HEK293 (cell line): Measurements from ENCODE around the gene PEX10.

Experiments used
- CTCF ChIA-PET: fragments of 350-600 bp; formaldehyde crosslinking; extraction: SDS; loops from one replicate; lab custom pipeline; 2021; ENCODE audit warnings: antibody characterized with exemption; lab: Yijun Ruan, JAX
- POLR2A ChIA-PET: fragments of 300-600 bp; formaldehyde crosslinking; extraction: SDS; loops from one replicate; lab custom pipeline; 2020; ENCODE audit warnings: antibody characterized with exemption, inconsistent platforms; lab: Yijun Ruan, JAX
- H3K27ac ChIP-seq: fragments of 200-500 bp; sonication (Bioruptor generic); 2 replicates; pipeline ENCODE4 v1.5.1; 2014; ENCODE audit warnings: low read depth, low read length, control low read depth, inconsistent platforms; ENCODE audit errors: extremely low read depth
- H3K36me3 ChIP-seq, 2 experiments: fragments of 200-500 bp in 1 of 2; sonication (Bioruptor generic) in 1 of 2; 1 replicate in 1 of 2; 2 replicates in 1 of 2; pipeline ENCODE4 v1.5.1; 2014 to 2017; ENCODE audit warnings: inconsistent platforms in 2 of 2, low read length in 2 of 2; ENCODE audit not compliant: control insufficient read depth in 2 of 2, insufficient read depth in 1 of 2
- H3K4me1 ChIP-seq: fragments of 200-500 bp; sonication (Bioruptor generic); 2 replicates; pipeline ENCODE4 v1.5.1; 2014; ENCODE audit warnings: mild to moderate bottlenecking, low read length, inconsistent platforms; ENCODE audit not compliant: control insufficient read depth, insufficient read depth
- H3K4me3 ChIP-seq: 2 replicates; pipeline ENCODE4 v1.5.1; 2011; ENCODE audit warnings: low read depth, mild to moderate bottlenecking, control low read depth, low read length, moderate library complexity
- H3K9me3 ChIP-seq: fragments of 200-500 bp; sonication (Bioruptor generic); 2 replicates; pipeline ENCODE4 v1.5.1; 2014; ENCODE audit warnings: low read depth, low read length, inconsistent platforms; ENCODE audit not compliant: control insufficient read depth, insufficient read depth
- CTCF ChIP-seq: fragments of 450-650 bp; formaldehyde crosslinking; IDR thresholded peaks from 2 replicates; pipeline ENCODE4 v1.5.1; 2016; ENCODE audit warnings: missing biosample characterization, missing genetic modification characterization
- HIC1 ChIP-seq: fragments of 450-650 bp; formaldehyde crosslinking; IDR thresholded peaks from 2 replicates; pipeline ENCODE4 v1.5.1; 2016; ENCODE audit warnings: missing biosample characterization, missing genetic modification characterization
- RBAK ChIP-seq: fragments of 450-650 bp; formaldehyde crosslinking; IDR thresholded peaks from 2 replicates; pipeline ENCODE4 v1.5.1; 2016; ENCODE audit warnings: missing biosample characterization, missing genetic modification characterization
- SALL2 ChIP-seq: fragments of 450-650 bp; formaldehyde crosslinking; IDR thresholded peaks from 2 replicates; pipeline ENCODE4 v1.5.0; 2017; ENCODE audit warnings: missing biosample characterization, mild to moderate bottlenecking, missing genetic modification characterization, borderline replicate concordance
- WT1 ChIP-seq: fragments of 450-650 bp; formaldehyde crosslinking; IDR thresholded peaks from 2 replicates; pipeline ENCODE4 v1.5.1; 2016; ENCODE audit warnings: missing biosample characterization, missing genetic modification characterization
- ZIC2 ChIP-seq: fragments of 450-650 bp; formaldehyde crosslinking; IDR thresholded peaks from 2 replicates; pipeline ENCODE4 v1.5.1; 2016; ENCODE audit warnings: missing biosample characterization, missing genetic modification characterization
- ZNF2 ChIP-seq: fragments of 450-650 bp; formaldehyde crosslinking; IDR thresholded peaks from 2 replicates; pipeline ENCODE4 v1.5.1; 2016; ENCODE audit warnings: missing biosample characterization, missing genetic modification characterization
- ZNF280D ChIP-seq: fragments of 450-650 bp; formaldehyde crosslinking; IDR thresholded peaks from 2 replicates; pipeline ENCODE4 v1.5.1; 2016; ENCODE audit warnings: missing biosample characterization, missing genetic modification characterization
- ZNF510 ChIP-seq: fragments of 450-650 bp; formaldehyde crosslinking; IDR thresholded peaks from 2 replicates; pipeline ENCODE4 v1.5.1; 2018; ENCODE audit warnings: mild to moderate bottlenecking, missing genetic modification characterization, missing biosample characterization; ENCODE audit not compliant: insufficient replicate concordance
- ZNF529 ChIP-seq: fragments of 450-650 bp; formaldehyde crosslinking; IDR thresholded peaks from 2 replicates; pipeline ENCODE4 v1.5.1; 2017; ENCODE audit warnings: missing genetic modification characterization, missing biosample characterization; ENCODE audit not compliant: insufficient replicate concordance
- ZNF560 ChIP-seq: fragments of 450-650 bp; formaldehyde crosslinking; IDR thresholded peaks from 2 replicates; pipeline ENCODE4 v1.5.1; 2017; ENCODE audit warnings: missing biosample characterization, missing genetic modification characterization, borderline replicate concordance
- ZNF645 ChIP-seq: fragments of 450-650 bp; formaldehyde crosslinking; IDR thresholded peaks from 2 replicates; pipeline ENCODE4; 2016; ENCODE audit warnings: missing biosample characterization, missing genetic modification characterization
- ZXDB ChIP-seq: fragments of 450-650 bp; formaldehyde crosslinking; IDR thresholded peaks from 2 replicates; pipeline ENCODE4 v1.5.1; 2016; ENCODE audit warnings: missing biosample characterization, missing genetic modification characterization

The PEX10 gene

GRCh38 chr1:2375246-2375922 lies 37.0 kb downstream of the PEX10 start (continued):
- no peak for TF ChIP-seq ZXDB (tag by site-specific recombination)

GRCh38 chr1:2374252-2375155 lies 37.9 kb downstream of the PEX10 start:
- no peak overlapping the region for H3K4me3 ChIP-seq
- CTCF ChIA-PET: interaction anchor here (2.2 to 3.6 kb wide), 2 partner anchors 7 to 179 kb away, joined by 11 to 23 read pairs; partner anchors contain the start of gene FAAP20
- H3K4me1 ChIP-seq: no peaks in the 10 kb centered on the region
- no peaks in the 10 kb centered on the region for H3K9me3 ChIP-seq
- TF ChIP-seq ZNF2 (tag by site-specific recombination) (no peak), SALL2 (tag by site-specific recombination) (no peak), ZNF645 (tag by site-specific recombination) (no peak), HIC1 (tag by site-specific recombination) (no peak), ZNF510 (no peak), ZNF560 (no peak), ZIC2 (no peak), ZNF529 (tag by site-specific recombination) (no peak), ZNF280D (tag by site-specific recombination) (no peak)
- TF ChIP-seq, all 188 proteins: peak for 0
- Histone ChIP-seq H3K27ac (no peak overlapping the region), H3K36me3 (peaks cover 0 to 8% of the 10 kb centered on the region in 2 experiments; a peak in 2 of 3 replicates)
- POLR2A ChIA-PET: interaction anchor here (1.4 kb wide), 1 partner anchor 17 kb away, joined by 4 read pairs; the partner anchor contains the start of genes MORN1 and RER1

GRCh38 chr1:2373551-2374251 lies 38.7 kb downstream of the PEX10 start:
- CTCF ChIA-PET: interaction anchor here (2.2 kb wide), 1 partner anchor 8 kb away, joined by 11 read pairs; no protein-coding TSS in a partner anchor
- H3K27ac ChIP-seq: no peak overlapping the region

More at GRCh38 chr1:2373551-2374251, 38.7 kb downstream of the PEX10 start:
- Histone ChIP-seq H3K36me3 (peaks cover 0 to 8% of the 10 kb centered on the region in 2 experiments; a peak in 2 of 3 replicates), H3K9me3 (no peaks in the 10 kb centered on the region), H3K4me1 (no peaks in the 10 kb centered on the region), H3K4me3 (no peak overlapping the region)
- TF ChIP-seq WT1 (tag by site-specific recombination): no peak
- no peak for TF ChIP-seq RBAK (tag by site-specific recombination)
- TF ChIP-seq CTCF (tag by site-specific recombination): no peak
- POLR2A ChIA-PET: no interaction called here
